Endothelial cell of umbilical vein (primary cell): ENCODE measurements around the gene ATXN10. TPM values are rescaled to one million over a fixed set of nuclear protein-coding genes. Genes with fewer than 3 reads are reported as not detected.

ENCODE experiments used
- BruUV-seq: library from RNA; stranded (reverse); fragments of 400-500 nt; replicated peaks from 2 replicates; lab custom pipeline; 2021; lab: Mats Ljungman, UMichigan
- CTCF ChIA-PET: fragments of 300-600, 350-600 bp; sonication (Branson Sonifier 250); formaldehyde crosslinking; loops from one replicate; lab custom pipeline; 2021; ENCODE audit warnings: antibody characterized with exemption, inconsistent platforms; lab: Charles Lee
- POLR2A ChIA-PET: fragments of 300-600, 350-600 bp; sonication (Branson Sonifier 250); formaldehyde crosslinking; loops from one replicate; lab custom pipeline; 2021; ENCODE audit warnings: antibody characterized with exemption, inconsistent platforms; lab: Charles Lee
- DNase-seq: peaks from one replicate; pipeline ENCODE4 v3.0.0-alpha.2; 2011; ENCODE audit warnings: low read depth, low spot score
- FAIRE-seq: peaks from 2 replicates; lab custom pipeline; 2011; peaks lifted over from hg19 to GRCh38; lab: Jason Lieb, UNC
- H2AFZ ChIP-seq: 2 replicates; pipeline ENCODE4 v1.6.0; 2012; ENCODE audit warnings: low read depth, low read length, control low read depth, inconsistent platforms
- H3K27ac ChIP-seq: 2 replicates; pipeline ENCODE4 v1.5.1; 2011; ENCODE audit warnings: low read depth, mild to moderate bottlenecking, control low read depth, low read length, moderate library complexity; ENCODE audit not compliant: insufficient read depth
- H3K27me3 ChIP-seq, 2 experiments: 2 replicates each; pipeline versions ENCODE4 v1.6.0 to v1.6.1; 2011; ENCODE audit warnings: low read length in 2 of 2, mixed read lengths in 1 of 2; ENCODE audit not compliant: control insufficient read depth in 2 of 2, insufficient read depth in 2 of 2
- H3K36me3 ChIP-seq, 2 experiments: 2 replicates in 1 of 2; 3 replicates in 1 of 2; pipeline ENCODE4 v1.5.1; 2011; ENCODE audit warnings: low read length in 2 of 2, mild to moderate bottlenecking in 1 of 2, moderate library complexity in 1 of 2; ENCODE audit not compliant: control insufficient read depth in 2 of 2, insufficient read depth in 2 of 2; ENCODE audit errors: extremely low read depth in 1 of 2
- H3K4me1 ChIP-seq: 3 replicates; pipeline ENCODE4 v1.5.1; 2011; ENCODE audit warnings: mild to moderate bottlenecking, low read length; ENCODE audit not compliant: control insufficient read depth, insufficient read depth; ENCODE audit errors: extremely low read depth
- H3K4me2 ChIP-seq: 2 replicates; pipeline ENCODE4 v1.6.1; 2011; ENCODE audit warnings: low read length, control low read depth, mixed read lengths; ENCODE audit not compliant: insufficient read depth
- H3K4me3 ChIP-seq, 3 experiments: fragments of 200-600 bp in 1 of 3; sonication (generic), shearing (Covaris generic) in 1 of 3; replicated peaks in 1 of 3; 2 replicates each; pipeline ENCODE4 v1.5.1; 2011 to 2016; ENCODE audit warnings: control low read depth in 3 of 3, low read length in 3 of 3, mild to moderate bottlenecking in 2 of 3, inconsistent platforms in 1 of 3, low read depth in 1 of 3, moderate library complexity in 1 of 3; ENCODE audit not compliant: insufficient read depth in 1 of 3
- H3K79me2 ChIP-seq: 2 replicates; pipeline ENCODE4 v1.6.0; 2012; ENCODE audit warnings: low read length, inconsistent platforms; ENCODE audit not compliant: control insufficient read depth, insufficient read depth
- H3K9ac ChIP-seq: replicated peaks from 2 replicates; pipeline ENCODE3; 2011; ENCODE audit warnings: low read length, control low read depth; ENCODE audit not compliant: insufficient read depth; ENCODE audit errors: extremely low read depth
- H3K9me1 ChIP-seq: replicated peaks from 3 replicates; pipeline ENCODE4 v1.6.0; 2011; ENCODE audit warnings: mild to moderate bottlenecking, low read length; ENCODE audit not compliant: control insufficient read depth, insufficient read depth; ENCODE audit errors: extremely low read depth
- H3K9me3 ChIP-seq: replicated peaks from 2 replicates; pipeline ENCODE4 v1.5.1; 2012; ENCODE audit warnings: low read length, inconsistent platforms; ENCODE audit not compliant: control insufficient read depth, insufficient read depth
- H4K20me1 ChIP-seq: replicated peaks from 2 replicates; pipeline ENCODE3; 2011; ENCODE audit warnings: mild to moderate bottlenecking, low read length; ENCODE audit not compliant: control insufficient read depth, insufficient read depth; ENCODE audit errors: extremely low read depth
- CTCF ChIP-seq, 2 donors: IDR thresholded peaks; 1 replicate in 1 of 2; 2 replicates in 1 of 2; pipeline ENCODE4 v1.5.1; 2011; ENCODE audit warnings: low read length in 2 of 2, mild to moderate bottlenecking in 2 of 2, moderate library complexity in 2 of 2, control low read depth in 1 of 2, inconsistent platforms in 1 of 2, low read depth in 1 of 2; ENCODE audit not compliant: insufficient read depth in 1 of 2; ENCODE audit errors: extremely low read depth in 1 of 2
- EZH2 ChIP-seq: IDR thresholded peaks from 2 replicates; pipeline ENCODE4 v1.6.1; 2012; ENCODE audit warnings: borderline replicate concordance, low read depth, mild to moderate bottlenecking, moderate library complexity, low read length, inconsistent platforms; ENCODE audit not compliant: severe bottlenecking
- FOS ChIP-seq: IDR thresholded peaks from 2 replicates; pipeline ENCODE4 v1.6.1; 2011; ENCODE audit warnings: mild to moderate bottlenecking, low read length, moderate library complexity, borderline replicate concordance; ENCODE audit not compliant: insufficient read depth
- GATA2 ChIP-seq: IDR thresholded peaks from 2 replicates; pipeline ENCODE4 v1.7.0; 2011; ENCODE audit warnings: low read depth, mild to moderate bottlenecking, moderate library complexity, mixed read lengths, low read length; ENCODE audit not compliant: insufficient read length, insufficient read depth
- JUN ChIP-seq: IDR thresholded peaks from 2 replicates; pipeline ENCODE4 v1.6.1; 2011; ENCODE audit warnings: borderline replicate concordance, low read depth; ENCODE audit not compliant: insufficient read length, insufficient read depth
- MYC ChIP-seq: IDR thresholded peaks from one replicate; pipeline ENCODE4 v1.6.1; 2011; ENCODE audit warnings: mild to moderate bottlenecking, low read depth, low read length
- POLR2A ChIP-seq: IDR thresholded peaks from 2 replicates; pipeline ENCODE4 v1.6.1; 2012; ENCODE audit warnings: low read depth, mild to moderate bottlenecking, control low read depth, low read length
- POLR2AphosphoS5 ChIP-seq: IDR thresholded peaks from 2 replicates; pipeline ENCODE4 v1.6.1; 2012; ENCODE audit warnings: low read depth, mild to moderate bottlenecking, control low read depth, low read length, moderate library complexity; ENCODE audit not compliant: insufficient read depth
- dilution Hi-C: fragments of 300-500 bp; cut with MboI; formaldehyde crosslinking; loops from one replicate; pipeline ENCODE4 v1.15.0; 2019; ENCODE audit warnings: low sequenced_read_pairs; ENCODE audit not compliant: extremely low pct_ligation_motif_present
- intact Hi-C: fragments of 100-400 bp; cut with micrococcal nuclease; formaldehyde crosslinking; loops from one replicate; pipeline ENCODE4 v1.10.0; 2022
- polyA plus RNA-seq, 4 experiments: library from polyadenylated mRNA; depleted of rRNA in 3 of 4; stranded (reverse) in 3 of 4; unstranded in 1 of 4; fragments of >200 nt; gene quantifications; 2 replicates each; pipeline versions ENCODE4 v1.2.1 to v1.2.3, GENCODE V29; 2011 to 2012; ENCODE audit warnings: missing spikeins in 1 of 4
- total RNA-seq: library from RNA; stranded (reverse); gene quantifications from 2 replicates; pipeline ENCODE4 v1.2.3, GENCODE V29; 2021
- TF ChIP-seq, protein P1 (sequence below): IDR thresholded peaks from 2 replicates; pipeline ENCODE4 v1.6.1; 2011; ENCODE audit not compliant: insufficient read depth, insufficient read length

ATXN10 gene
- total and polyA plus RNA-seq, 2 donors (not counting 3 experiments of a cell fraction or from before 2014, with no cell fraction given): 73.2 to 91.9 TPM

- Histone ChIP-seq H2AFZ (no peak overlapping the region), H3K27me3 (no peaks in the 10 kb centered on the region), H3K9me3 (no peaks in the 10 kb centered on the region), H4K20me1 (peaks cover 44% of the 10 kb centered on the region), H3K9me1 (no peaks in the 10 kb centered on the region), H3K36me3 (no peaks in the 10 kb centered on the region), H3K4me1 (peaks cover 20% of the 10 kb centered on the region), H3K27ac (no peak overlapping the region), H3K9ac (no peak overlapping the region), H3K79me2 (peaks cover 69% of the 10 kb centered on the region), H3K4me2 (no peak overlapping the region), H3K4me3 (no peak overlapping the region)
- TF ChIP-seq CTCF (IDR thresholded peaks at IDR 0.05; ENCODE audit: extremely low read depth in 1 of 2, insufficient read depth in 1 of 2, low read depth in 1 of 2, low read length in 2 of 2) (no peak), FOS (no peak), GATA2 (no peak), POLR2A (no peak), JUN (no peak), POLR2AphosphoS5 (no peak), EZH2 (no peak), MYC (no peak)
- TF ChIP-seq, protein P1, sequence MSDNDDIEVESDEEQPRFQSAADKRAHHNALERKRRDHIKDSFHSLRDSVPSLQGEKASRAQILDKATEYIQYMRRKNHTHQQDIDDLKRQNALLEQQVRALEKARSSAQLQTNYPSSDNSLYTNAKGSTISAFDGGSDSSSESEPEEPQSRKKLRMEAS: no peak
- intact Hi-C loops (no loop called here), dilution Hi-C loops (no loop called here)
- no peak for DNase-seq
- FAIRE-seq: no peak
- no TSS peak for BruUV-seq
- ChIA-PET CTCF (interaction anchor here (0.7 kb wide), 1 partner anchor 127 kb away, joined by 3 read pairs; no protein-coding TSS in a partner anchor), POLR2A (no interaction called here)
Observed at GRCh38 chr22:45684169-45684568, 12.5 kb downstream of the ATXN10 start.
